Measurements from ENCODE around the gene AADAC. TPM values are rescaled to one million over a fixed set of nuclear protein-coding genes. Genes with fewer than 3 reads are reported as not detected.
"Not testable (repeated sequence)": the region's sequence is repeated elsewhere in the genome, so short reads cannot be mapped to it uniquely, and the experiment has no call there.

AADAC gene
- total RNA-seq, 1 experiment from 2014 or later, result not detected

GRCh38 chr3:151856641-151857040 lies 42.7 kb downstream of the AADAC start:
- Histone ChIP-seq H3K27me3 (ENCODE audit: control insufficient read depth, insufficient read depth, low read length) (no peaks in the 10 kb centered on the region), H3K36me3 (replicated peaks; ENCODE audit: control insufficient read depth, insufficient read depth, low read length) (no peaks in the 10 kb centered on the region), H3K4me3 (ENCODE audit: insufficient read depth, low read depth, low read length) (no peak overlapping the region)
- no peak for DNase-seq

- H3K27me3 ChIP-seq (ENCODE audit: control insufficient read depth, insufficient read depth, low read length), result no peaks in the 10 kb centered on the region
- DNase-seq, result no peak
- no peaks in the 10 kb centered on the region for H3K36me3 ChIP-seq (replicated peaks; ENCODE audit: control insufficient read depth, insufficient read depth, low read length)
- H3K4me3 ChIP-seq (ENCODE audit: insufficient read depth, low read depth, low read length), result no peak overlapping the region
These were observed 45.3 kb downstream of the AADAC start for GRCh38 chr3:151859233-151859673.

DNA sequence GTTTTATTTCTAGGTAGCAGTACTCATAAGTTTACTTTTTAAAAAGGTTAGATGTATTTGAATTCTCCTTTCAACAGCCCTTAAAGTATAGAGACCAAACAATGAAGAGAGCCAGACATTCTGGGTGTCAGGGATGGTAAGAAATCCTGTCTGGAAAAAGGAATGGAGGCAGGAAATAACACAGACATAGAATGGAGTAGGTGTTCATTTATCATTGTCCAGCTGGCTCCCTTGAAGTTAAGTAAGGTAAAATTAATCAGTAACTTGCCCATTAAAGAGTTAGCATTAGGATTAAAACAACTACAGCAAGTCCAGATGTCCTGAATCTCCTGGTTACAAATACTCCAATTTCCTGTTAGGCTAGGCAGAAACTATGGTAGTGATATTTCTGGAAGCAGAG lies 46.0 kb downstream of the AADAC start:
- H3K27me3 ChIP-seq (ENCODE audit: control insufficient read depth, insufficient read depth, low read length), result no peaks in the 10 kb centered on the region
- H3K4me3 ChIP-seq (ENCODE audit: insufficient read depth, low read depth, low read length), result no peak overlapping the region
- no peak for DNase-seq
- H3K36me3 ChIP-seq (replicated peaks; ENCODE audit: control insufficient read depth, insufficient read depth, low read length), result no peaks in the 10 kb centered on the region

GRCh38 chr3:151863611-151864010 lies 49.7 kb downstream of the AADAC start:
- H3K4me3 ChIP-seq (ENCODE audit: insufficient read depth, low read depth, low read length), result no peak overlapping the region
- H3K36me3 ChIP-seq (replicated peaks; ENCODE audit: control insufficient read depth, insufficient read depth, low read length), result no peaks in the 10 kb centered on the region
- no peaks in the 10 kb centered on the region for H3K27me3 ChIP-seq (ENCODE audit: control insufficient read depth, insufficient read depth, low read length)
- no peak for DNase-seq

DNA sequence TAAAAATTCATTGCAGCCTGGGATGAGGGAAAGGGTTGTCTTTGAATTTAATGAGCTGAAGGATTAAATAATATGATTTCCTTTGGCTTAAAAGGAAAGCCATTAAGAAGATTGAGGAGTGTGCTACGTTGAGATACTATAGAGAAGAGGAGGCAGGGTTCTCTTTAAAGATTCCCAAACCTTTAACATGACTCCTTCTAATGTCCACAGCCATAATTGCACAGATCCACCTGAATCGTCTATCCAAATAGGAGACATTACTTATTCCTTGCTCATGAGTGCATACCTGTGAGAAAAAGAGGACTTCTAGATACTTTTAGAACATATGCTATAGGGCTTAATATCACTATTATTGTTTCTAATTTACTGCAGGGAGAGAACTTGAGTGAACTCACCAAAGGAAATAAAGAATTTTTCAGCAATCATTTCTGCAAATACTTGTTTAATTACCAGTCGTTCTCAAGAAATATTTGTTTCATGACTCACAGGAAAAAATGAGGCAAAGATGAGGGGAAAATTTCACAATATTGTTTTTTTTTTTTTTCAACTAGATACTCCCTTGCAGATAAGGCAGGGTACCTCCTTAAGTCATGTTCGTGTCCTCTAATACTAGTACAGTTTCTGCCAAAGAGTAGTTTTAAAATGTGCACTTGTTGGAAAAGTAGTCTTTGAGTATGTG lies 50.6 kb downstream of the AADAC start:
- no peak for DNase-seq
- Histone ChIP-seq H3K27me3 (ENCODE audit: control insufficient read depth, insufficient read depth, low read length) (no peaks in the 10 kb centered on the region), H3K36me3 (replicated peaks; ENCODE audit: control insufficient read depth, insufficient read depth, low read length) (no peaks in the 10 kb centered on the region), H3K4me3 (ENCODE audit: insufficient read depth, low read depth, low read length) (no peak overlapping the region)

GRCh38 chr3:151866711-151867410 lies 52.9 kb downstream of the AADAC start:
- no peaks in the 10 kb centered on the region for H3K27me3 ChIP-seq (ENCODE audit: control insufficient read depth, insufficient read depth, low read length)
- no peaks in the 10 kb centered on the region for H3K36me3 ChIP-seq (replicated peaks; ENCODE audit: control insufficient read depth, insufficient read depth, low read length)
- DNase-seq, result no peak
- no peak overlapping the region for H3K4me3 ChIP-seq (ENCODE audit: insufficient read depth, low read depth, low read length)

GRCh38 chr3:151867666-151868065 lies 53.8 kb downstream of the AADAC start:
- no peaks in the 10 kb centered on the region for H3K36me3 ChIP-seq (replicated peaks; ENCODE audit: control insufficient read depth, insufficient read depth, low read length)
- H3K27me3 ChIP-seq (ENCODE audit: control insufficient read depth, insufficient read depth, low read length), result no peaks in the 10 kb centered on the region
- H3K4me3 ChIP-seq (ENCODE audit: insufficient read depth, low read depth, low read length), result no peak overlapping the region
- no peak for DNase-seq

DNA sequence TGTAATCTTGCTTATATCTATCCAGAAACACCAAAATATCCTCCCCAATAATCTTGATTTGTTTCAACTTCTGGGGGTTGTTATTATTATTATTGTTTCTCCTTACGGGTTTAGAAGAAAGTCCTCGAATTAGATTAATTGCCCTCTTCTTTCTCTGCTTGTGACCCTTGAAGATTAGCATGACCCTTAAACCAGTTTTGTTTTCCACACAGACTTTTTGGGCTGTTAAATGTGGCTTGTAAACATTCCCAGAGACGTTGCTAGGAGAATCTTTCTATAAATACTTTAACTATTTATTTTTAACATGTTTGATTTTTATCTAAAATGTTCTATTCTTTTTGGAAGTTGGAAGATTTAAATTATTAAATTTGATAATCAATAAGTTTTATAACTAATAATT lies 55.3 kb downstream of the AADAC start:
- H3K4me3 ChIP-seq (ENCODE audit: insufficient read depth, low read depth, low read length), result no peak overlapping the region
- H3K27me3 ChIP-seq (ENCODE audit: control insufficient read depth, insufficient read depth, low read length), result no peaks in the 10 kb centered on the region
- no peaks in the 10 kb centered on the region for H3K36me3 ChIP-seq (replicated peaks; ENCODE audit: control insufficient read depth, insufficient read depth, low read length)
- DNase-seq, result no peak

- Histone ChIP-seq H3K4me3 (ENCODE audit: insufficient read depth, low read depth, low read length) (no peak overlapping the region), H3K27me3 (ENCODE audit: control insufficient read depth, insufficient read depth, low read length) (no peaks in the 10 kb centered on the region), H3K36me3 (replicated peaks; ENCODE audit: control insufficient read depth, insufficient read depth, low read length) (no peaks in the 10 kb centered on the region)
- DNase-seq, result no peak
These were observed 57.9 kb downstream of the AADAC start for GRCh38 chr3:151871639-151872468.

DNA sequence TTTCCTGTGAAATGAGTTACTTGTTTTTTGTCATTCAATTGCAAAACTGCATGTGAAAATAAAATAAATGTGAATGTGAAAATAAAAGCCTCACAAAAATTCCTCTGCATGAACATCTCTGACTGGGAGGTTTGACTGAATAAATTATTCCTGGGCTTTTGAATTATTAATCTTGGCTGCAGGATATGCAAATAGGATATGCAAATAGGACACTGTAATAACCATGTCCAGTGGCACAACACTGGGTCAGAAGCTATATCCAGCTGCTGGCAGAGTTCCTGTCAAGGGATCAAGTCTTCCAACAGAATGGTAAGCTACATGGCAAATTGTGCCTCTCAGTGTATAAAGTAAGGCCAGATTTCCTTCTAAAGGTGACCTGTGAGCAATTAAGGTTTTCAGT lies 59.5 kb downstream of the AADAC start, which contains the start of gene SUCNR1:
SUCNR1 (plus strand) TSS at position 246 of the 400 bp plus-strand sequence. CDS start 6,250 bp downstream, outside the sequence.
- H3K36me3 ChIP-seq (replicated peaks; ENCODE audit: control insufficient read depth, insufficient read depth, low read length), result no peaks in the 10 kb centered on the region
- no peaks in the 10 kb centered on the region for H3K27me3 ChIP-seq (ENCODE audit: control insufficient read depth, insufficient read depth, low read length)
- no peak within 1 kb of the TSS for H3K4me3 ChIP-seq (ENCODE audit: insufficient read depth, low read depth, low read length)
- no peak for DNase-seq

DNA sequence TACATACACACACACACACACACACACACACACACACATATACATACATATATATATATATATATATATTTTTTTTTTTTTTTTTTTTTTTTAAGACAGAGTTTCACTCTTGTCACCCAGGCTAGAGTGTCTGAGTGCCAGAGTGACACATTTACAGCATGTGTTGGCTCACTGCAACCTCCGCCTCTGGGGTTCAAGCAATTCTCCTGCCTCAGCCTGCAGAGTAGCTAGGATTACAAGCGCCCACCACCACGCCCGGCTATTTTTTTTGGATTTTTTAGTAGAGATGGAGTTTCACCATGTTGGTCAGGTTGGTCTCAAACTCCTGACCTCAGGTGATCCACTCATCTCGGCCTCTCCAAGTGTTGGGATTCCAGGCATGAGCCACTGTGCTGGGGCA lies 60.2 kb downstream of the AADAC start:
- H3K4me3 ChIP-seq (ENCODE audit: insufficient read depth, low read depth, low read length); DNase-seq; H3K27me3 ChIP-seq (ENCODE audit: control insufficient read depth, insufficient read depth, low read length); H3K36me3 ChIP-seq (replicated peaks; ENCODE audit: control insufficient read depth, insufficient read depth, low read length): not testable (repeated sequence)

DNA sequence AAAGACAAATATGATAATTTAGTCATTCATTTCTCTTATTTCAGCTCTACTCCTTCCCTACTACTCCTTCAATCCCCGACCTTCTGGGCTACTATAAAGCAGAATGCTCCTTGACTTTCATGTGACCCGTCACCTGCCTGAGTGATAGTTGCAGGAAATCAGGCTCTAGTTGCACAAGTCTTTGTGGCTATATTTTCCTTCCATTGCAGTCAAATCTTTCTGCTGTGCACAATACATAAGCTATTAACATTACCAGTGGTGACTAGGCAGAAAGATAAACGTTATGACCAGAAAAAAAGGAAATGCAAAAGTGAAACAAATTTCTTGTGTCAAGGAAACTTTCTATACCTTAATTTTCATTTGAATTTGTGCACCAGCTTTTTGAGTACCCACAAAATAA lies 61.8 kb downstream of the AADAC start:
- no peaks in the 10 kb centered on the region for H3K27me3 ChIP-seq (ENCODE audit: control insufficient read depth, insufficient read depth, low read length)
- no peaks in the 10 kb centered on the region for H3K36me3 ChIP-seq (replicated peaks; ENCODE audit: control insufficient read depth, insufficient read depth, low read length)
- H3K4me3 ChIP-seq (ENCODE audit: insufficient read depth, low read depth, low read length), result no peak overlapping the region
- no peak for DNase-seq

- no peak for DNase-seq
- H3K27me3 ChIP-seq (ENCODE audit: control insufficient read depth, insufficient read depth, low read length), result no peaks in the 10 kb centered on the region
- H3K4me3 ChIP-seq (ENCODE audit: insufficient read depth, low read depth, low read length), result no peak overlapping the region
- no peaks in the 10 kb centered on the region for H3K36me3 ChIP-seq (replicated peaks; ENCODE audit: control insufficient read depth, insufficient read depth, low read length)
These were observed 63.4 kb downstream of the AADAC start for GRCh38 chr3:151877269-151877668.

Data from H7 (cell line).